HEK293 (cell line): ENCODE measurements around the gene UBE3C.
"Not testable (repeated sequence)": the region's sequence is repeated elsewhere in the genome, so short reads cannot be mapped to it uniquely, and the experiment has no call there.

Source experiments
- YY1 ChIP-seq: fragments of 450-650 bp; formaldehyde crosslinking; IDR thresholded peaks from 2 replicates; pipeline ENCODE4 v1.5.1; 2018; ENCODE audit warnings: missing biosample characterization, missing genetic modification characterization
- ZNF501 ChIP-seq: fragments of 450-650 bp; formaldehyde crosslinking; IDR thresholded peaks from 2 replicates; pipeline ENCODE4 v1.5.1; 2016; ENCODE audit warnings: missing biosample characterization, missing genetic modification characterization
- TF ChIP-seq, protein P1 (sequence below): fragments of 450-650 bp; formaldehyde crosslinking; IDR thresholded peaks from 2 replicates; pipeline ENCODE4 v1.5.1; 2016; ENCODE audit warnings: missing biosample characterization, missing genetic modification characterization

DNA sequence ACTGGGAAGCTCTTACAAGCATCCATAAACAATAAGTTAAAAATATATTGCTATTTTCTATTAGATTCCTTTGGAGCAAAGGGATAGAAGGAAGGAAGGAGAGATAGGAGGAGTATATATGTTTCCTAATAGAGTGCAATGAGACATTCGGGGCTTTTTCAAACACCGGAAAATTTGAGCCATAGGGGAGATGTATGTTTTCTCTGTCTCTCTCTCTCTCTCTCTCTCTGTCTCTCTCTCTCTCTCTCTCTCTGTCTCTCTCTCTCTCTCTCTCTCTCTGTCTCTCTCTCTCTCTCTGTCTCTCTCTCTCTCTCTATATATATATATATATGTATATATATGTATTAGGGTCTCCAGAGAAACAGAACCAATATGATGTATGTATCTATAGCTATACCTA lies 7.9 kb upstream of the UBE3C start:
- TF ChIP-seq, protein P1, sequence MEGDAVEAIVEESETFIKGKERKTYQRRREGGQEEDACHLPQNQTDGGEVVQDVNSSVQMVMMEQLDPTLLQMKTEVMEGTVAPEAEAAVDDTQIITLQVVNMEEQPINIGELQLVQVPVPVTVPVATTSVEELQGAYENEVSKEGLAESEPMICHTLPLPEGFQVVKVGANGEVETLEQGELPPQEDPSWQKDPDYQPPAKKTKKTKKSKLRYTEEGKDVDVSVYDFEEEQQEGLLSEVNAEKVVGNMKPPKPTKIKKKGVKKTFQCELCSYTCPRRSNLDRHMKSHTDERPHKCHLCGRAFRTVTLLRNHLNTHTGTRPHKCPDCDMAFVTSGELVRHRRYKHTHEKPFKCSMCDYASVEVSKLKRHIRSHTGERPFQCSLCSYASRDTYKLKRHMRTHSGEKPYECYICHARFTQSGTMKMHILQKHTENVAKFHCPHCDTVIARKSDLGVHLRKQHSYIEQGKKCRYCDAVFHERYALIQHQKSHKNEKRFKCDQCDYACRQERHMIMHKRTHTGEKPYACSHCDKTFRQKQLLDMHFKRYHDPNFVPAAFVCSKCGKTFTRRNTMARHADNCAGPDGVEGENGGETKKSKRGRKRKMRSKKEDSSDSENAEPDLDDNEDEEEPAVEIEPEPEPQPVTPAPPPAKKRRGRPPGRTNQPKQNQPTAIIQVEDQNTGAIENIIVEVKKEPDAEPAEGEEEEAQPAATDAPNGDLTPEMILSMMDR (tag by site-specific recombination) = not testable (repeated sequence)
- TF ChIP-seq ZNF501 (tag by site-specific recombination); YY1: not testable (repeated sequence)
